Trophoblast cell (in vitro differentiated cells and primary cell): ENCODE measurements around the gene PNCK.

Source experiments
- DNase-seq, 2 donors: peaks; one replicate each; pipeline ENCODE4 v3.0.0-alpha.2; 2016
- H2AFZ ChIP-seq: 2 replicates; pipeline ENCODE4 v1.6.1; 2013; ENCODE audit warnings: low read length, moderate library complexity, mild to moderate bottlenecking; ENCODE audit not compliant: insufficient read depth, poor library complexity
- H2AK5ac ChIP-seq: 2 replicates; pipeline ENCODE4 v1.6.1; 2013; ENCODE audit warnings: mild to moderate bottlenecking, low read length
- H2BK120ac ChIP-seq: 2 replicates; pipeline ENCODE4 v1.6.1; 2013; ENCODE audit warnings: low read length, mild to moderate bottlenecking, moderate library complexity; ENCODE audit not compliant: insufficient read depth, poor library complexity
- H2BK12ac ChIP-seq: 2 replicates; pipeline ENCODE4 v1.6.1; 2013; ENCODE audit warnings: mild to moderate bottlenecking, low read length, moderate library complexity
- H2BK5ac ChIP-seq: 2 replicates; pipeline ENCODE4 v1.6.1; 2013; ENCODE audit warnings: low read length, low read depth, moderate library complexity, mild to moderate bottlenecking; ENCODE audit not compliant: poor library complexity
- H3K14ac ChIP-seq: 2 replicates; pipeline ENCODE4 v1.6.1; 2013; ENCODE audit warnings: mild to moderate bottlenecking, low read length
- H3K18ac ChIP-seq: 2 replicates; pipeline ENCODE4 v1.6.1; 2013; ENCODE audit warnings: mild to moderate bottlenecking, low read length
- H3K23ac ChIP-seq: 2 replicates; pipeline ENCODE4 v1.6.1; 2013; ENCODE audit warnings: low read length
- H3K27ac ChIP-seq: 2 replicates; pipeline ENCODE4 v1.5.1; 2013; ENCODE audit warnings: low read depth, mild to moderate bottlenecking, inconsistent platforms, low read length, moderate library complexity
- H3K27me3 ChIP-seq: 2 replicates; pipeline ENCODE4 v1.6.1; 2013; ENCODE audit warnings: inconsistent platforms, mild to moderate bottlenecking, low read length, moderate library complexity; ENCODE audit not compliant: insufficient read depth
- H3K36me3 ChIP-seq, 2 experiments: 1 replicate in 1 of 2; 2 replicates in 1 of 2; pipeline ENCODE4 v1.6.1; 2013; ENCODE audit warnings: low read length in 2 of 2, mild to moderate bottlenecking in 2 of 2, moderate library complexity in 1 of 2; ENCODE audit not compliant: insufficient read depth in 2 of 2, control insufficient read depth in 1 of 2
- H3K4ac ChIP-seq: 2 replicates; pipeline ENCODE4 v1.6.1; 2013; ENCODE audit warnings: low read depth, mild to moderate bottlenecking, low read length, moderate library complexity
- H3K4me1 ChIP-seq, 2 experiments: 1 replicate in 1 of 2; 2 replicates in 1 of 2; pipeline ENCODE4 v1.6.1; 2013; ENCODE audit warnings: low read length in 2 of 2, mild to moderate bottlenecking in 2 of 2, moderate library complexity in 1 of 2; ENCODE audit not compliant: insufficient read depth in 2 of 2, control insufficient read depth in 1 of 2
- H3K4me2 ChIP-seq: 2 replicates; pipeline ENCODE4 v1.6.1; 2013; ENCODE audit warnings: inconsistent platforms, mild to moderate bottlenecking, low read length, moderate library complexity
- H3K4me3 ChIP-seq: 2 replicates; pipeline ENCODE4 v1.5.1; 2013; ENCODE audit warnings: mild to moderate bottlenecking, low read depth, low read length, inconsistent platforms
- H3K79me1 ChIP-seq: one replicate; pipeline ENCODE4 v1.6.1; 2013; ENCODE audit warnings: low read length
- H3K79me2 ChIP-seq: 2 replicates; pipeline ENCODE4 v1.6.1; 2013; ENCODE audit warnings: low read length, mild to moderate bottlenecking; ENCODE audit not compliant: control insufficient read depth, insufficient read depth, poor library complexity
- H3K9ac ChIP-seq: 2 replicates; pipeline ENCODE4 v1.6.1; 2013; ENCODE audit warnings: mild to moderate bottlenecking, low read length
- H3K9me3 ChIP-seq: 2 replicates; pipeline ENCODE4 v1.6.1; 2013; ENCODE audit warnings: low read depth, mild to moderate bottlenecking, control low read depth, inconsistent platforms, low read length; ENCODE audit not compliant: insufficient read depth
- H4K12ac ChIP-seq: 2 replicates; pipeline ENCODE4 v1.6.1; 2013; ENCODE audit warnings: low read depth, mild to moderate bottlenecking, low read length, moderate library complexity
- H4K8ac ChIP-seq: 2 replicates; pipeline ENCODE4 v1.6.1; 2013; ENCODE audit warnings: low read depth, mild to moderate bottlenecking, low read length, moderate library complexity
- H4K91ac ChIP-seq: one replicate; pipeline ENCODE4 v1.6.1; 2013; ENCODE audit warnings: low read depth, mild to moderate bottlenecking, low read length, moderate library complexity
- WGBS: extraction: QIAGEN DNeasy Blood & Tissue Kit; methylation state at CpG from one replicate; pipeline ENCODE4 v1.1.7; 2013; ENCODE audit warnings: missing lambda C conversion rate; ENCODE audit not compliant: insufficient read length, insufficient coverage; ENCODE audit errors: extremely low coverage; 5-methylcytosine and 5-hydroxymethylcytosine counted together

The PNCK gene

GRCh38 chrX:153704021-153704526 is 30.5 kb upstream of the PNCK start:
- no peak overlapping the region for H3K4me2 ChIP-seq
- H3K36me3 ChIP-seq: peaks cover 68 to 70% of the 10 kb centered on the region in 2 experiments
- H3K14ac ChIP-seq: no peak overlapping the region
- H3K4ac ChIP-seq: no peak overlapping the region
- H2BK12ac ChIP-seq: no peak overlapping the region
- H4K12ac ChIP-seq: no peak overlapping the region
- no peaks in the 10 kb centered on the region for H3K27me3 ChIP-seq
- H3K79me1 ChIP-seq: peaks cover 2% of the 10 kb centered on the region
- H3K4me3 ChIP-seq: no peak overlapping the region
- H3K9ac ChIP-seq: no peak overlapping the region
- peaks cover 6 to 7% of the 10 kb centered on the region in 2 experiments for H3K4me1 ChIP-seq
- no peak overlapping the region for H2BK5ac ChIP-seq
- no peak overlapping the region for H4K91ac ChIP-seq
- H2AFZ ChIP-seq: no peak overlapping the region
- no CpG with 5 or more reads among the region's 18 CpGs for WGBS
- no peak for DNase-seq
- no peak overlapping the region for H3K18ac ChIP-seq
- no peaks in the 10 kb centered on the region for H3K79me2 ChIP-seq
- no peak overlapping the region for H3K27ac ChIP-seq
- H2BK120ac ChIP-seq: no peak overlapping the region
- no peak overlapping the region for H3K23ac ChIP-seq
- H3K9me3 ChIP-seq: no peaks in the 10 kb centered on the region
- no peak overlapping the region for H2AK5ac ChIP-seq
- no peak overlapping the region for H4K8ac ChIP-seq

DNA sequence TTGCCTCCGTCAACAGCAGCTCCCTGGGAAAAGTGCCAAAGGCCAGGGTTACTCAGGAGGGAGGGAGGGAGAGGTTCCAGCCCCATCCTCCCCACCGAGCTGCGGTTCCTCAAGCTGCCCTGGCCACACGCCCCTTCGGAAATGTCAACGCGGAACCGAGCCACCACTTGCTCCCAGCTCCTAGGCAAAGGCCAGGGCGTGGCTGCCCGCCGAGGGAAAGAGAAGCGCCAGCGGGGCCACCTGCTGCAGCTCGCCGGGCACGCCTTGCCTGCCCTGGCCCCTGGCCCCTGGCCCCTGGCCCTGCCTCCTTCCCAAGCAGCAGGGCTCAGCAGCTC is 29.4 kb upstream of the PNCK start:
- H4K12ac ChIP-seq: no peak overlapping the region
- no peak overlapping the region for H2BK12ac ChIP-seq
- H3K27ac ChIP-seq: no peak overlapping the region
- H3K9me3 ChIP-seq: no peaks in the 10 kb centered on the region
- H3K4me3 ChIP-seq: no peak overlapping the region
- no CpG with 5 or more reads among the region's 16 CpGs for WGBS
- no peak overlapping the region for H3K4me2 ChIP-seq
- no peak overlapping the region for H3K18ac ChIP-seq
- H3K27me3 ChIP-seq: no peaks in the 10 kb centered on the region
- no peak overlapping the region for H3K9ac ChIP-seq
- H2AK5ac ChIP-seq: no peak overlapping the region
- peaks cover 3 to 4% of the 10 kb centered on the region in 2 experiments for H3K4me1 ChIP-seq
- no peak overlapping the region for H3K4ac ChIP-seq
- no peak overlapping the region for H3K14ac ChIP-seq
- no peak overlapping the region for H4K91ac ChIP-seq
- no peak overlapping the region for H2BK120ac ChIP-seq
- H3K36me3 ChIP-seq: peaks cover 68 to 69% of the 10 kb centered on the region in 2 experiments
- no peak for DNase-seq
- no peaks in the 10 kb centered on the region for H3K79me1 ChIP-seq
- H3K23ac ChIP-seq: no peak overlapping the region
- H2BK5ac ChIP-seq: no peak overlapping the region
- H2AFZ ChIP-seq: no peak overlapping the region
- H4K8ac ChIP-seq: no peak overlapping the region
- H3K79me2 ChIP-seq: no peaks in the 10 kb centered on the region

- Histone ChIP-seq H4K12ac (no peak overlapping the region), H3K4ac (no peak overlapping the region), H4K91ac (no peak overlapping the region), H2BK5ac (no peak overlapping the region), H2AK5ac (no peak overlapping the region), H3K18ac (no peak overlapping the region), H3K27me3 (no peaks in the 10 kb centered on the region), H4K8ac (no peak overlapping the region), H2AFZ (no peak overlapping the region), H2BK120ac (no peak overlapping the region), H3K9ac (no peak overlapping the region), H3K79me1 (no peaks in the 10 kb centered on the region), H3K4me2 (no peak overlapping the region), H3K9me3 (no peaks in the 10 kb centered on the region), H3K4me1 (peaks cover 3 to 4% of the 10 kb centered on the region in 2 experiments), H3K79me2 (no peaks in the 10 kb centered on the region), H3K14ac (no peak overlapping the region), H3K27ac (no peak overlapping the region), H3K4me3 (no peak overlapping the region), H3K36me3 (peaks cover 66 to 69% of the 10 kb centered on the region in 2 experiments), H3K23ac (no peak overlapping the region), H2BK12ac (no peak overlapping the region)
- no peak for DNase-seq
- no CpG with 5 or more reads among the region's 23 CpGs for WGBS
Measured at GRCh38 chrX:153702336-153703035, 28.9 kb upstream of the PNCK start.

- Histone ChIP-seq H3K27ac (no peak overlapping the region), H3K36me3 (peaks cover 67 to 68% of the 10 kb centered on the region in 2 experiments), H3K4ac (no peak overlapping the region), H3K23ac (no peak overlapping the region), H2BK120ac (no peak overlapping the region), H4K8ac (no peak overlapping the region), H3K79me1 (no peaks in the 10 kb centered on the region), H3K14ac (no peak overlapping the region), H2AFZ (no peak overlapping the region), H3K4me1 (peaks cover 3 to 4% of the 10 kb centered on the region in 2 experiments), H3K79me2 (no peaks in the 10 kb centered on the region), H3K9ac (no peak overlapping the region), H2AK5ac (no peak overlapping the region), H4K91ac (no peak overlapping the region), H2BK12ac (no peak overlapping the region), H3K9me3 (no peaks in the 10 kb centered on the region), H3K27me3 (no peaks in the 10 kb centered on the region), H3K4me3 (no peak overlapping the region), H3K4me2 (no peak overlapping the region), H3K18ac (no peak overlapping the region), H4K12ac (no peak overlapping the region), H2BK5ac (no peak overlapping the region)
- no peak for DNase-seq
- WGBS: no CpG with 5 or more reads among the region's 12 CpGs
Measured at GRCh38 chrX:153701706-153702105, 28.1 kb upstream of the PNCK start.
